Naive B cell (primary cell): Measurements from ENCODE around the gene SBF2. TPM values are rescaled to one million over a fixed set of nuclear protein-coding genes. Genes with fewer than 3 reads are reported as not detected.

Experiments used
- ATAC-seq, 2 donors: fragments of 150-1000 bp; cut with Tn5 transposase; 2 replicates each; pipeline ENCODE4 v1.10.0; 2021; ENCODE audit warnings: low read depth in 2 of 2, mild to moderate bottlenecking in 2 of 2, moderate library complexity in 2 of 2
- DNase-seq: peaks from one replicate; pipeline ENCODE4 v3.0.0; 2022
- H3K27ac Mint-ChIP-seq, 6 donors: one replicate each; pipeline ENCODE4 v1.8.0; 2020 to 2022; ENCODE audit warnings: mild to moderate bottlenecking in 6 of 6, mixed read lengths in 6 of 6, moderate library complexity in 5 of 6, inconsistent platforms in 2 of 6
- H3K27me3 Mint-ChIP-seq, 3 donors: one replicate each; pipeline ENCODE4 v1.8.0; 2021 to 2022; ENCODE audit warnings: mixed read lengths in 3 of 3, mild to moderate bottlenecking in 1 of 3
- H3K36me3 Mint-ChIP-seq, 2 donors: one replicate each; pipeline ENCODE4 v1.8.0; 2020 to 2022; ENCODE audit warnings: mixed read lengths in 2 of 2, inconsistent platforms in 1 of 2, mild to moderate bottlenecking in 1 of 2
- H3K4me1 Mint-ChIP-seq, 3 donors: one replicate each; pipeline ENCODE4 v1.8.0; 2020 to 2022; ENCODE audit warnings: mixed read lengths in 3 of 3, inconsistent platforms in 1 of 3, mild to moderate bottlenecking in 1 of 3, moderate library complexity in 1 of 3
- H3K4me3 Mint-ChIP-seq, 8 donors: one replicate each; pipeline ENCODE4 v1.8.0; 2020 to 2022; ENCODE audit warnings: mild to moderate bottlenecking in 8 of 8, mixed read lengths in 8 of 8, moderate library complexity in 8 of 8, inconsistent platforms in 2 of 8
- H3K9me3 Mint-ChIP-seq, 7 donors: one replicate each; pipeline ENCODE4 v1.8.0; 2020 to 2022; ENCODE audit warnings: mixed read lengths in 7 of 7, mild to moderate bottlenecking in 5 of 7, inconsistent platforms in 2 of 7, moderate library complexity in 1 of 7
- polyA plus RNA-seq, 6 donors: library from polyadenylated mRNA; unstranded; fragments of 300-500 nt; fragmentation: Illumina TruSeq; gene quantifications; one replicate each; pipeline ENCODE4 v1.2.3, GENCODE V29; 2021; ENCODE audit warnings: low read depth in 6 of 6

Gene SBF2
- polyA plus RNA-seq, 6 donors from 2014 or later = 2.4 to 8.5 (median 3.1) TPM

GRCh38 chr11:9886595-9886994 is 407.4 kb downstream of the SBF2 start:
- peaks cover 0 to 3% (median 1%) of the 10 kb centered on the region in 3 donors for H3K4me1 Mint-ChIP-seq
- peaks cover 0 to 5% of the 10 kb centered on the region in 2 donors for H3K36me3 Mint-ChIP-seq
- no peak overlapping the region for H3K4me3 Mint-ChIP-seq
- DNase-seq = no peak
- no peaks in the 10 kb centered on the region for H3K27me3 Mint-ChIP-seq
- no peaks in the 10 kb centered on the region for H3K9me3 Mint-ChIP-seq
- H3K27ac Mint-ChIP-seq = no peak overlapping the region
- ATAC-seq = no peak

GRCh38 chr11:9884601-9885000 is 409.4 kb downstream of the SBF2 start:
- H3K4me1 Mint-ChIP-seq = peaks cover 0 to 3% (median 0%) of the 10 kb centered on the region in 3 donors

GRCh38 chr11:9880657-9881056 is 413.4 kb downstream of the SBF2 start:
- Mint-ChIP-seq H3K4me3 (no peak overlapping the region), H3K27ac (no peak overlapping the region), H3K4me1 (peaks cover 0 to under 1% (median 0%) of the 10 kb centered on the region in 3 donors), H3K9me3 (peaks cover 0 to 5% (median 0%) of the 10 kb centered on the region in 7 donors), H3K27me3 (no peaks in the 10 kb centered on the region), H3K36me3 (peaks cover 0 to 6% of the 10 kb centered on the region in 2 donors)
- DNase-seq (no peak), ATAC-seq (no peak)

More at GRCh38 chr11:9884601-9885000, 409.4 kb downstream of the SBF2 start:
- Mint-ChIP-seq H3K36me3 (peaks cover 0 to 6% of the 10 kb centered on the region in 2 donors), H3K4me3 (peak overlapping the region in 1 of 8 donors; percentile 9), H3K9me3 (no peaks in the 10 kb centered on the region), H3K27me3 (no peaks in the 10 kb centered on the region), H3K27ac (no peak overlapping the region)
- DNase-seq = no peak
- no peak for ATAC-seq

GRCh38 chr11:9878936-9879335 is 415.1 kb downstream of the SBF2 start:
- peaks cover 0 to 6% of the 10 kb centered on the region in 2 donors for H3K36me3 Mint-ChIP-seq
- ATAC-seq (no peak), DNase-seq (no peak)
- H3K4me3 Mint-ChIP-seq = no peak overlapping the region
- peaks cover 0 to 6% (median 4%) of the 10 kb centered on the region in 3 donors for H3K4me1 Mint-ChIP-seq
- H3K27ac Mint-ChIP-seq = no peak overlapping the region
- H3K27me3 Mint-ChIP-seq = no peaks in the 10 kb centered on the region
- H3K9me3 Mint-ChIP-seq = peaks cover 0 to 5% (median 0%) of the 10 kb centered on the region in 7 donors

GRCh38 chr11:9876331-9876730 is 417.7 kb downstream of the SBF2 start:
- Mint-ChIP-seq H3K27ac (no peak overlapping the region), H3K4me1 (peaks cover 0 to 6% (median 4%) of the 10 kb centered on the region in 3 donors), H3K27me3 (no peaks in the 10 kb centered on the region), H3K9me3 (peaks cover 1 to 12% (median 6%) of the 10 kb centered on the region in 7 donors), H3K36me3 (peaks cover 0 to 11% of the 10 kb centered on the region in 2 donors), H3K4me3 (peak overlapping the region in 1 of 8 donors; percentile 67)
- DNase-seq = no peak
- ATAC-seq = no peak

- no peaks in the 10 kb centered on the region for H3K27me3 Mint-ChIP-seq
- peaks cover 0 to 6% (median 4%) of the 10 kb centered on the region in 3 donors for H3K4me1 Mint-ChIP-seq
- no peak for DNase-seq
- ATAC-seq = no peak
- peaks cover 1 to 14% (median 7%) of the 10 kb centered on the region in 7 donors for H3K9me3 Mint-ChIP-seq
- H3K27ac Mint-ChIP-seq = peak overlapping the region in 1 of 6 donors; percentile 1
- peaks cover 0 to 11% of the 10 kb centered on the region in 2 donors for H3K36me3 Mint-ChIP-seq
- peak overlapping the region in 1 of 8 donors; percentile 67 for H3K4me3 Mint-ChIP-seq
These were observed 418.2 kb downstream of the SBF2 start for GRCh38 chr11:9875862-9876261.

GRCh38 chr11:9875399-9875798 is 418.6 kb downstream of the SBF2 start:
- Mint-ChIP-seq H3K9me3 (peaks cover 1 to 14% (median 8%) of the 10 kb centered on the region in 7 donors), H3K27ac (peak overlapping the region in 3 of 6 donors; percentile 1 to 64 (median 22)), H3K4me1 (peaks cover 0 to 6% (median 4%) of the 10 kb centered on the region in 3 donors), H3K36me3 (peaks cover 0 to 11% of the 10 kb centered on the region in 2 donors), H3K4me3 (peak overlapping the region in 1 of 8 donors; percentile 33), H3K27me3 (no peaks in the 10 kb centered on the region)
- DNase-seq (no peak), ATAC-seq (no peak)

- no peaks in the 10 kb centered on the region for H3K27me3 Mint-ChIP-seq
- H3K27ac Mint-ChIP-seq = no peak overlapping the region
- ATAC-seq = no peak
- peaks cover 0 to 11% of the 10 kb centered on the region in 2 donors for H3K36me3 Mint-ChIP-seq
- H3K9me3 Mint-ChIP-seq = peaks cover 1 to 22% (median 8%) of the 10 kb centered on the region in 7 donors
- no peak for DNase-seq
- H3K4me3 Mint-ChIP-seq = no peak overlapping the region
- peaks cover 0 to 6% (median 4%) of the 10 kb centered on the region in 3 donors for H3K4me1 Mint-ChIP-seq
These were observed 419.6 kb downstream of the SBF2 start for GRCh38 chr11:9874466-9874865.

- H3K27me3 Mint-ChIP-seq = no peaks in the 10 kb centered on the region
- H3K9me3 Mint-ChIP-seq = peaks cover 2 to 22% (median 9%) of the 10 kb centered on the region in 7 donors
- H3K4me1 Mint-ChIP-seq = no peaks in the 10 kb centered on the region
- no peak overlapping the region for H3K27ac Mint-ChIP-seq
- DNase-seq (no peak), ATAC-seq (no peak)
- no peak overlapping the region for H3K4me3 Mint-ChIP-seq
- peaks cover 0 to 15% of the 10 kb centered on the region in 2 donors for H3K36me3 Mint-ChIP-seq
These were observed 425.4 kb downstream of the SBF2 start for GRCh38 chr11:9868641-9869040.

GRCh38 chr11:9862981-9863380 is 431.0 kb downstream of the SBF2 start:
- Mint-ChIP-seq H3K27me3 (no peaks in the 10 kb centered on the region), H3K4me1 (peaks cover 17 to 26% (median 26%) of the 10 kb centered on the region in 3 donors), H3K36me3 (peaks cover 0 to 5% of the 10 kb centered on the region in 2 donors), H3K27ac (no peak overlapping the region), H3K4me3 (no peak overlapping the region), H3K9me3 (peaks cover 0 to 3% (median 2%) of the 10 kb centered on the region in 7 donors)
- DNase-seq (no peak), ATAC-seq (no peak)

- Mint-ChIP-seq H3K27ac (peak overlapping the region in 2 of 6 donors; percentile 54 to 76), H3K27me3 (no peaks in the 10 kb centered on the region), H3K9me3 (no peaks in the 10 kb centered on the region), H3K4me3 (no peak overlapping the region), H3K36me3 (no peaks in the 10 kb centered on the region), H3K4me1 (peaks cover 17 to 27% (median 27%) of the 10 kb centered on the region in 3 donors)
- ATAC-seq (peak; percentile 85 to 90), DNase-seq (peak; percentile 35)
These were observed 431.9 kb downstream of the SBF2 start for GRCh38 chr11:9861860-9862725.

GRCh38 chr11:9859554-9860305 is 434.3 kb downstream of the SBF2 start:
- Mint-ChIP-seq H3K27me3 (no peaks in the 10 kb centered on the region), H3K4me1 (peaks cover 17 to 27% (median 27%) of the 10 kb centered on the region in 3 donors), H3K27ac (peak overlapping the region in 4 of 6 donors; percentile 13 to 71 (median 50)), H3K9me3 (no peaks in the 10 kb centered on the region), H3K4me3 (peak overlapping the region in 2 of 8 donors; percentile 5 to 16), H3K36me3 (no peaks in the 10 kb centered on the region)
- ATAC-seq (no peak), DNase-seq (no peak)

GRCh38 chr11:9858822-9859221 is 435.2 kb downstream of the SBF2 start:
- H3K4me3 Mint-ChIP-seq = peak overlapping the region in 5 of 8 donors; percentile 5 to 64 (median 55)
- ATAC-seq = no peak

More at GRCh38 chr11:9858822-9859221, 435.2 kb downstream of the SBF2 start:
- Mint-ChIP-seq H3K9me3 (no peaks in the 10 kb centered on the region), H3K27ac (peak overlapping the region in 5 of 6 donors; percentile 26 to 91 (median 47)), H3K27me3 (no peaks in the 10 kb centered on the region), H3K36me3 (no peaks in the 10 kb centered on the region), H3K4me1 (peaks cover 21 to 32% (median 31%) of the 10 kb centered on the region in 3 donors)
- DNase-seq = no peak
